ELR (cell line): ENCODE results near the gene GRIP2.

Experiments
- DNase-seq: peaks from one replicate; pipeline ENCODE4 v3.0.0-alpha.2; 2015; ENCODE audit warnings: low read depth

GRIP2 gene

DNA sequence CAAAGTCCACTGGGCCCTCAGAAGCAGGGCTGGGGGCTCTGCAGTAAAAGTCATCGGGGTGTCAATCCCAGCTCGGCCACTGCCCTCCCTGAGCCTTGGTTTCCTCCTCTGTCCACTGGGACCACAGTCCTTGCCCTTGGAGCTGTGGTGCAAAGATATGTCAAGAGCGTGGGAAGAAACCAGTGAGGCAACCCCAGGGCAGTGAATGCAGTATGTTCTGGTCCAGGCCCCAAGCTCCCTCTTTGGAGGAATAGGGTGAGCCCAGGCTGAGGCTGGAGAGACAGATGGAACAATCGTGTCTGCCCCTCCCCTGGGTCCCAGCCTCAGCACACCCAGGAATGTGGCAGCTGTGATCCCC lies 779 bp downstream of the GRIP2 start:
- no peak for DNase-seq

DNA sequence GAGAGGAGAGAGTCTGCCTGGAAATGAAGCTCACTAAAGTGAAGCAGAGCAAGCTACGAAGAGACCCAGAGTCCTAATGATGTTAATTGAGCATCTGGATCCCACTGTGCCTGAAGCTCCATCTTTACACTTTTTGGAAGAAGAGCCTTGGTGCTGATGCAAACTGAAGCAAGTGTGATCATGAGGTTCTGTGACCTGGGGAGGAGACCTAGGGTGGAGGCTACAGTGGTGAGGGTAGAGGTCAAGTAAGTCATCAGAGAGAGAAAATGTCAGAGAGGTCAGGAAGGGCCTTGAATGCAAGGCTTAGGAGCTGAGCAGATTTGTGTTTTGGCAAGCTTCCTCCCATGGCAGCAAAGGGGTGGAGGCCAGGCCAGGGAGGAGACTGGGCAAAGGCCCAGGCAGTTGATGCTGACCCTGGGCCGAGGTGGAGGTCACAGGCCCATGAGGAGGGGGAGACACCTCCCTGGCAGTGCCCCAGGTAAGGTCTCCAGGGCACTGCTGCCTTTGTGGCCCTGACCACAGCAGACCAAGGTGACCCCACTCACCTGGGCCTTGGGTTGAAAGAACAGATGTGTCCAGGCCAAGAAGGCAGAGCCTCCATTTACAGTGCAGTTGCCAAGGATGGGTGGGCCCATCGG lies 1.6 kb downstream of the GRIP2 start:
- no peak for DNase-seq

DNA sequence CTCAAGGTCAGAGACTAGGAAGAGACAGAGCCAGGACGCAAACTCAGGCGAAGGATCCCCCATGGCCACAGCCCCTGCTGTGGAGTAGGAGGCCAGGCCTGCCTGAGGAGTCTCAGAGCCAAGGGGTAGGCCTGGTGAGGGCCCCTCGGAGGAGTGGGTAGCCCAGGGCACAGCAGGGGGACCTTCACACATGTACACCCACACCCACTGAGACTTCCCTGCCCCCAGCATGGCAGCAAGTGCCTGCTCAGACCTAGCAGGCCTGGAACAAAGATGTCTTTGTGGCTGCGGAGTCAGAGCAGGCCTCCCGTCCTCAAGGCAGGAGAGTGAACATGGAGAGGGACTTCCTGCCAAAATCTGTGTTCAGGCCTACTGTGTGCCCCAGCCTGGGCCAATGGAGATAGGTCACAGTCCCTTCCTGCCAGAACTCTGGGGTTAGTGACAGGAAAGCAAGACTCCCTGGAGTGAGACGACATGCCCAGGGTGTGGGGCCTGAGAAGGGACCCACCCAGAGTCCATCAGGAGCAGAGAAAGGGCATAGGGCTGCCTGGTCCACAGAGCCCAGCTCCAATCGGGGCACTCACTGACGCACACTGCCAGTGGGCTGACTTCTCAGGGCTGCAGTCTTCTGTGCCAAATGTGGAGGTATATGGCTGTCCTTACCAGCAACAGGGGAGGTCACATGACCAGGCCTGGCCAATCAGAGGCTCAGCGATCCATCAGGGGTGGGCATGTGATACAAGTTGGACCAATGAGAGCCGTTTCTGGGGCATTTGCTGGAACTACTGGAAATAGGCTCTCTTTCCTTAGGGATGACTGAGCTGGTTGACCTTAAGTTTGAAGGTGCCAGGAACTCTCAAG lies 2.3 kb downstream of the GRIP2 start:
- peak; percentile 13 for DNase-seq

DNA sequence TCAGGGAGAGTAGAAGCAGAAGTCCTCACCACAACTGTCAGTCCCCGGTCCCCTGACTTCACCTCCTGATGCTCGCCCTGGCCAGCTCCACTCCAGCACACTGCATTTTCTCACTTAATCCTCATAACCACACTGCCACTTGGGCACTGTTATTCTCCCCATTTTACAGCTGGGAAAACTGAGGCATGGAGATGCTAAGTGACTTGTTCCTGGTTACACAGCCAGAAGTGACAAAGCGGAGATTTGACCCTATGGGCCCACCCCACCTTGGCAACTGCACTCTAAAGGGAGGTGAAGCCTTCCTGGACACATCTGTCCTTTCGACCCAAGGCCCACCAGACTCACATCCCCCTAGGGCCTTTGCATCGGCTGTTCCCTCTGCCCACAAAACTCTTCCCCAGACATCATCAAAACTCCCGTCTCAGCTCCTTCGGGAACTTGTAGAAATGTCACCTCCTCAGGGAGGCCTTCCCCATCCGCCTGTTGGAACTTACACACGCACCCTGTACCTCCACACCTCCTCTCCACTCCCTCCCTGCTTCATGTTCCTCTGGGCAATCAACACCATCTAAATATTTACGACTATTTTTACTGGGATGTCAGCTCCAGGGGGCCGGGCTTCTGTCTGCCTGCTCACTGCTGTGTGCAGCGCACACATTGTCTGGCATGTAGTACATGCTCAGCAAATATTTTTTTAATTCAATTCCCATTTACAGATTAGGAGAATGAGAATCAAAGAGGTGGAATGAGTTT lies 3.1 kb downstream of the GRIP2 start:
- DNase-seq = no peak

- no peak for DNase-seq
Measured at GRCh38 chr3:14536055-14536815, 3.9 kb downstream of the GRIP2 start.

- no peak for DNase-seq
Measured at GRCh38 chr3:14535616-14536015, 4.5 kb downstream of the GRIP2 start.

DNA sequence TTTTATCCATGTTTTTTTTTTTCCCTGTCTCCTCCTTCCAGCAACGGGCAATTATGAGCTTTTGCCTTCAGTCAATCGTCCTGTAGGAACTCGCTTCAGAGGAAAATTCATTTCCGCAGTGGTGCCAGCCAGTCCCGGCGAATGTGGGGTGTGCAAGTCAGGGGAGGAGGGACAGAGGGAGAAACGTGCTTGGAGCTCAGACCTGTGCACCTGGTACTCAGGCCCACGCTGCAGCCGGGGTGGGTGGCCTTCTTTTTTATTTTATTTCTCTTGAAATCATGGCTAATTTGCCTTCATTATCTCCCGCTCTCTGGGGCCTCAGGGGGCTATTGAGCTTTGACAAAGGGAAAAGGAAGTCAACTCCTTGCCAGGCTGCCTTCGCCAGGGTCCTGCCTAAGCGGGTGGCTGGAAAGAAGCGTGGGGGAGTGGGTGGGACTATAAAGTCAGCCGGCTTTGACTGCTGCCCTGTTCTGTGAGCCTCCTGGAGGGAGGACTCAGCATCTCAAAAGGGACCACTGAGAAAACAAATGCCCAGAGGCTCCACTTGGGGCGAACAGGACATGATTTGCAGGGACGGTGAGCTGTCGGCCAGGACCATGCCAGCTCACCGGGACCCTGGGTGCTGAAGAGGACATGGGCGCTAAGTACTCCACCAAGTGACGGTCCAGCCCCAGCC lies 5.5 kb downstream of the GRIP2 start:
- DNase-seq = no peak

DNA sequence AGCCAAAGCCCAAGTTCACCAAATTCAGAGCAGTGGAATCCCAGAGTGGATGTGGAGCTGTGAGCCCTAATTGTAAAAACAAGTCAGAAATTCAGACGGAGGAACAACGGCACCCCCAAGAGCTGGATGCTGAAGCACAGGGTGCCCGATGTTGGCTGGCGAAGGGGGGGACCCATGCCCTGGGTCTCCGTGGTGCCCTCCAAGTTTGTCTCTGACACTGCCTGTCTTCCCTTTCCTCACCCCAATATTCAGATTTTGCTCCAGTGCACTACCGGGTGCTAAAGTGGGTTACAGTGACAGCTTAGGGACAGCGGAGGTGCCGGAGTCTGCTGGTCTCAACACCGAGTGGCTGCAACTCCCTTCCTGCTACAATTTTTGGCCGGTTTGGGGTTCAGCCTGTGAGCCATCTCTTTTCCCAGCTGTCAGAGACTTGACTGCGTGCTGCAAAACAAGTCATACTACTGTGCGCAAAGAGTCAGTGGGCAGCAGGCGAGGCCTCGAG lies 6.6 kb downstream of the GRIP2 start:
- DNase-seq = no peak

DNA sequence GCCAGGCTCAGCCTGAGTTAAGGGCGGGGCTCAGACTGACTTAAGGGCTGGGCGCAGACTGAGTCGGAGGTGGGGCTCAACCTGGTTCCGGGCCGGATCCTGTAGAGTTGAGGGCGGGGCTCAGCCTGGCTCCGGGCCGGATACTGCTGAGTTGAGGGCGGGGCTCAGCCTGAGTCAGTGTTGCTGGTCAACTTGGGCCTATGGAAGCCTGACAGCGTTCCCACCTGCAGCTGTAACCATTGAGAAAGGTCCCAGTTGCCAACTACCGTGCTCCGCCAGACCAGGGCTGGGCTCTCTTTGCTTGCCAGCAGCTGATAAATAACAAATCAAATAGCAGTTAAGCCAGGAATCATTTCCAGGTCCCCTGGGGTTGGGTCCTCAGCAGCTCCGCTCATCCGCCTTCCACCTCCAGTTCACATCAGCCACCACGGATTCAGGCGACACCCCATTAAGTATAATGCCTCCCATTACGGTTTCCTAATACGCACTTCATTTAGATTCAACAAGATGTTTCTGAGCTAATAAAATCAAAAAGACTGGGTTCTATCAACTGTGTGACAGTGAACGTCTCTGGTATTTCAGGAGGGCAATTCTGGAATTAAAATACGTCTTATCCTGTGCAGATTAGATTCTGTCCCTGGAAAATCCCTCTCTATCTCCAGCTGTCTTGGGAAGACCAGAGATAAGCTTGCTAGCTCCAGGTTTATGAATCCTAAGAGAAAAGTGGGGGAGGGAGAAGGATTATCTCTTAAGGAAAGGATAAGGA lies 7.3 kb downstream of the GRIP2 start:
- peak; percentile 19 for DNase-seq

GRCh38 chr3:14531856-14532395 lies 8.2 kb downstream of the GRIP2 start:
- no peak for DNase-seq

DNA sequence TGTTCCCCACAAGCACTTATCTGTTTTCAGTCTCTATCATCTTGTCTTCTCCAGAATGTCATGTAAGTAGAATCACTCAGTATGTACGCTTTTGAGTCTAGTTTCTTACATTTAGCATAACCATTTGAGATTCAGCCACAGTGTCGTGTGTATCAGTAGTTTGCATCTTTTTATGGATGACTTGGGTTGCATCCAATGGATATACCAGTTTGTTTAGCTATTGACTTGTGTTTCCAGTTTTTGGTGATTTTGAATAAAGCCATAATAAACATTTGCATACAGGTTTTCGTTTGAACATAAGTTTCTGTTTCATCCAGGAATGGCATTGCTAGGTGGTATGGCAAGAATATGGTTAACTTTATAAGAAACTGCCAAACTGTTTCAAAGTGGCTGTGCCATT lies 12.1 kb downstream of the GRIP2 start:
- no peak for DNase-seq

DNA sequence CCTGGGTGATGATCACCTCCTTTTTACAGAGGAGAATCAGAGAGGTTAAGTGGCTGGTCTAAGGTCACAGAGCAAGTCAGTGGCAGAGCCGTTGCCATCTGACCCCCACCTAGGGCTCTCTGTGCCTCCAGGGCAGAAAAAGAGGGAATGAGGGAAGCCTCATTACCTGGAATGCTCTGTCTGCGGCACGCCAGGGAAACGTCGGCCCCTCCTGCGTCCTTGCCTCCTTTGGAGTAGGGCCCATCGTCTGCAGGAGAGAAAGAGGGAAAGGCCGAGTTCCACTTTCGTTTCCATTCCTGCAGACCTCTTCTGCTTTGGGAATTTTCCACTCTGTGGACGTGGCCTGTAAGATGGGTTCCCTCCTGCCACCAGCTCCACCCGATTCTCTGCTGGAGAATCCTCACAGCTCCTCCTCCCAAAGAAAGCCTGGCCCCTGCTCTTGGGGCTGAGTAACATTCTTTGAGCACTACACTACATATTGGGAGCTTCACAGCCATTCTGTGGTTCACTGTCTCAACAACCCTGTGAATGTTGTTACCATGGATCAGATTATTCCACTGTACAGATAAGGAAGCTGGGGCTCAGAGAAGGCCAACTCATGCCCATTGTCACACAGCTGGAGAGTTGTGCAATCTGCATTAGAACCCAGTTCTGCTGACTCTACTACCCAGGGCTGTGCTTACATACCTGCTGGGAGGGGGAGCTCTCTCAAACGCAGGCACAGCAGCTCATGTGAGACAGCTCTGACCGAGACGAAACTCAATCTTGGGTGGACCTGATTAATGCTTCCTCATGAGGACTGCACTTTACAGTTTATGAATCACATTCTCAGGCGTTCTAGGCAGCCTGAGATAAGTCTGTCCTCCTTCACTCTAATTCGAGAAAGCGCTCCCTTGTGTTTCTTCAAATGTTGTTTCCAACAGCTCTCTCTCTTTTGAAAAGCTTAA lies 14.2 kb downstream of the GRIP2 start:
- DNase-seq = peak; percentile 17

- no peak for DNase-seq
Measured at GRCh38 chr3:14524920-14525660, 15.1 kb downstream of the GRIP2 start.

GRCh38 chr3:14524311-14524711 lies 15.8 kb downstream of the GRIP2 start:
- DNase-seq = no peak

DNA sequence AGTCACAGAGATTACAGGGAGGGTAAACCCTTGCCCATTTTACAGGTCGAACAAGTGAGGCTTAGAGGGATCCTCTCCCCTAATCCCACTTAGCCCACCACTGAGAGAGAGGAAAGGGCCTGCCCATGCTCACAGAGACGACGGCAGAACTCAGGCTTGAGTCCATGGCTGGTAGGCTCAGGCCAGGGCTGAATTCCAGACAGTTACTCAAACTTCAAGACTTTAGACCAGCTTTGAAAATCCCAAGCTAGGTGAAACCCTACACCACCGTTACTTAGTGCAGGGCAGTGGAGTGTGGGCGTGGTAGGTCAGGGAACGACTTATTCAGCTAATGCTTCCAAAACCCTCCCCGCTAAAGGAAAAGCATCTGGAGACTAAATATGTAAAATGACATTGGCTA lies 16.4 kb downstream of the GRIP2 start:
- no peak for DNase-seq

DNA sequence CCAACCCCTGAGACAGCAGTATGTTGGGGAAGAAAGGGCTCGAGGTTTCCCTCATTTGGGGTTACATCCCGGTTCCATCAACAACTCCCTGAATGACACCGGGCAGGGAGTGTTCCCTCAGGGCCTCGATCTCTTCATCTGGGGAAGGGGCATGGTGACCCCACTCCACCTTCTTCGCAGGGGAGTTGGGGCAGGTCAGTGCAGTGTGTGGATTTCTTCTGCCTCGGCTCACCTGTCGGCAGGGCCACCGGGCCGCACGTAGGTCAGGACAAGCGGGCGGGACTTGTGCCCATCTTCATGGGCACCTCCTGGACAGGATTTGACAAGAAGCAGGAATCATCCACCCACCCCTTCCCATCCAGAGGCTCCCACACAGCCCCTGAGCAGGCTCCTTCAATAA lies 17.4 kb downstream of the GRIP2 start:
- no peak for DNase-seq

DNA sequence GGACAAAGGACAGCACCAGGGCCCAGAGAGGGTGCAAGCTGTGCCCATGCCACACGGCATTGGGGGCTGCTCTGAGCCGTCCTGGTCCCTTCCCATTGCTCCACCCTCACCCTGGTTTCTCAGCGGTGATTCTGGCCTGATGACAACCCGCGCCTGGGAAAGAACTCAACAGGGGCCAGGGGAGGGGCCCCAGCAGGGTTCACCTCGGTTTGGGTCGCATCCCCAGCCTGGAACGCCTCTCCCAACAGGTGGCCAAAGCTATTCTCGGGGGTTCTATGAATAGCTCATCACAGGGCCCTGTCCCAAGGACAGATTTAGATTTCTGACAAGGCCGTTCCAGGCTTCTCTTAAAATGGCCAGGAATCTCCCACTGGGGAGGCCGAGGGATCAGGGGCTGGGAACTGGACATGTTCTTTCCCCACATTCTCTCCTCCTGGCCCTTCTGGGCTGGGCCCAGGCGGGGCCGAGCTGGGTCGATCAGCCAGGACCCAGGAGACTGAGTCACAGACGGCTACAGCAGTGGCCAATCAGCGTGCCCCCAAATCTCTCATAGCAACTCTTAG lies 17.9 kb downstream of the GRIP2 start:
- DNase-seq = no peak

- no peak for DNase-seq
Measured at GRCh38 chr3:14521611-14522010, 18.5 kb downstream of the GRIP2 start.
